ENCODE data around the gene GH2.

GH2 gene

GRCh38 chr17:63838631-63839171, 43.0 kb downstream of the GH2 start:
- no peak for DNase-seq

- no peak for DNase-seq
Observed at GRCh38 chr17:63837962-63838600, 43.7 kb downstream of the GH2 start.

DNA sequence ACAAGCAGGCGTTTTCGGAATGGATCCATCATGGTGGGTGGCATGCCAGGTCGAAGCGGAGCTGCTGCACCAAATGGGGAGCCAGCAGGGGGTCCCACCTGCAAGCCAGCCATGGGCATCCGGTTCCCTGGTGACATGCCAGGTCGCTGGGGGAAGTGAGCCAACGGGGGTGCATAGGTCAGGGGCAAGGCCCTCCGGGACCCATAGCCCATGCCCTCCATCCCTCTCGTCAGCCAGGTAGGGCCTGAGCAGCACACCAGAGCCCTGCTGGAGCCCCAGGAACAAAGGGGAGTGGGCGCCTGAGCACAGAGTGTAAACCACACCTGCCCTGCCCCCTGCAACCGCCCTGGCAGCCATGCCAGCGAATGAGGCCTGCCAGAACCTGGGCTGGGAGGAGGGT, 44.3 kb downstream of the GH2 start:
- no peak for DNase-seq

GRCh38 chr17:63836811-63837210, 44.9 kb downstream of the GH2 start:
- DNase-seq, result no peak

DNA sequence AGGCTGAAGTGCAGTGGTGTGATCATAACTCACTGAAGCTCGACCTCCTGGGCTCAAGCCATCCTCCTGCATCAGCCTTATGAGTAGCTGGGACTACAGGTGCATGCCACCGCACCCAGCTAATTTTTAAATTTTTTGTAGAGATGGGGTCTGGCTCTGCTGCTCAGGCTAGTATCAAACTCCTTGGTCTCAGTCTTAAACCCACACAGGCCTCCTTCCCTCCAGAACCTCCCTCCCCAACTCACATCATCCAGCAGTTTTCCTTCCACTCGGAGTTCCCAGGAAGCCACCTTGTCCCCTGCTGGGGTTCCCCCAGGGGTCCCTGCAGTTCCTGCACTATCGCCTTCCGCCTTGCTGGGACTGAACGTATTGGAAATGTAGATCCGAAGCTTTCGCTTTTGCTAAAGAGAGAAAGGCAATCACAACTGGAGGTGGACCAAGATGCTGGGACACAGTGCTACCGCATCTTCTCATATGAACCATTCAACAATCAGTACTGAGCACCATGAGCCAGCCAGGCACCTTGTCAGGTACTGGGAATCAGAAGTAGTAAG, 46.5 kb downstream of the GH2 start:
- no peak for DNase-seq

DNA sequence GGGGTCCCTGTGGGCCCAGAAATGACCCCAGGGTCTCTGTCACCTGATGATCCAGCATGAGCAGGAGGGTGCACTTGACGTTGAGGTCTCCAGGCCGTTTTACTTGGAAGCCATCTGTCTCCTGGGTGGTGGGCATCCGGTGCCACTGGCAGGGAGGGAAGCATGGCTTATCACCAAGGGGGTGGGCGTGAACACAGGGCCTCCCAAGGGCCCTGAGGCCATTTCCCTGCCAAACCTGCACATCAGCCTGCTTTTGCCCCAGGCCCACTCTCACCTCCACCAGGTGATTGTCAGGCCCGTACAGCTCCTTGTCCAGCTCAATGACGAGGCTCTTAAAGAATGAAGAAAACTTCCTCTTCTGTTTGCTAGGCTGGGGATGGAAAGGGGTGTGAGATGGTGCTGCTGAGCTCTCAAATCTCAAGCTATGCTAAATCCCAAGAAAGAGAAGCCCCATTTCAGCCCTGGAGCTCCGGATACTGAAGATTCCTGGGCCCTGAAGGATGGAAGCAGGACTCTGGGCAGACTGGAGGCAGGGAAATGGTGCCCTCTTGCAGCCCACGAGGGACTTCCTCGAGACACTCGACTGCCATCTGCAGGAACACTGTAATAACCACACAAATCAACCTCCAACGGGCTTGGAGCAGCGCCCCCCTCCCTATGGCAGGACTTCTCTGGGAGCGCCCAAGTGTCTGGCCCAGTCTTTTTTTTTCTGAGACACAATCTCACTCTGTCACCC, 47.1 kb downstream of the GH2 start:
- DNase-seq, result peak; percentile 65

- DNase-seq, result no peak
Observed at GRCh38 chr17:63833741-63834373, 47.9 kb downstream of the GH2 start.

DNA sequence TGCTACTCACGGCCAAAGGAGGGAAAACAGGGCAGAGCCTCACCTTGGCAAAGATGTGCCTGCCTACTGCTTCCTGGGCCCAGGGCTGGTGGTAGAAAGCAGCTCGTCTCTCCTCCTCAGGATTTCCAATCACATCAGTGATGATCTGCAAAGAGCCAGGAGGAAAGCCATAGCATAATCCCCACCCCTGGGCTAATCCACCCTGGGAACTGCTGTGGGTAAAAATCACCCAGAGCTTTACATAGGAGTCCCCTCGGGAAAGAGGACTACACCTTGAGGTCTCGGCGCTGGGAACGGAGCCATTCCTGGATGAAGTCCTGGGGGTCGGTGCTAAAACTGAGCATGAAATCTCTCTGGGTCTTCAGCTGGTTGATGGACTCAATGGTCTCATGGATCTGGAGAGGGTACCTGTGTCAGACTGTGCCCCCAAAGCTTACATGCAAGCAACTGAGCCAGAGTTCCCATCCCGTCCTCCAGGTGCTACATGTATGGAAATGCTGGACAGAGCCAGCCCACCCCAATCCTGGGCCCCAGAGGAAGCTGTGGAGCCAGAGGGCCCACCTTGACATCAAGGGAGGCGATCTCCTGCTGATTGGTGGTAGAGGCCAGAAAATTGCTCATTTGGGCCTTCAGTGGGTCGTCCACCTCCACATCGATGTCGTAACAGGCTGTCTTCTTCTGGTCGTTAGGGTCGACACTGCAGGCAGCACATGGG, 48.6 kb downstream of the GH2 start:
- no peak for DNase-seq

DNA sequence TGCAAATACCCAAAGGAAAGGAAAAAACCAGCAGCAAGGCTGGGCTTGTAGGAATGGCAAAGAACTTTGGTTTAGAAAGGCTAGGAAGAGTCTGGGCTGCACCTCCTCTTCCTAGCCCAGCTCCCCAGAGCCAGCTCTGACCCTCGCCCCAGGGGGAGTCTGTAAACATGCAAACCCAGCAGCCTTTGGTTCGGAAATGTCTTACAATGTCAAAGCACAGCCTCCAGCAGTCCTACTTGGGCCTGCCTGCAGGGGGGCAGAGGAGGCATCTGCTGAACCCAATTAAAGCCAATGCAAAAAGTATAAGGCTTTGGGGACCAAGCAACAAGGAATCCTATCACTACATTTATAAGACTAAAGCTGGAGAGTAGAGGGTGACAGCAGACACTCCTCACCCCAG, 49.3 kb downstream of the GH2 start:
- DNase-seq, result no peak

GRCh38 chr17:63832014-63832413, 49.7 kb downstream of the GH2 start:
- no peak for DNase-seq

DNA sequence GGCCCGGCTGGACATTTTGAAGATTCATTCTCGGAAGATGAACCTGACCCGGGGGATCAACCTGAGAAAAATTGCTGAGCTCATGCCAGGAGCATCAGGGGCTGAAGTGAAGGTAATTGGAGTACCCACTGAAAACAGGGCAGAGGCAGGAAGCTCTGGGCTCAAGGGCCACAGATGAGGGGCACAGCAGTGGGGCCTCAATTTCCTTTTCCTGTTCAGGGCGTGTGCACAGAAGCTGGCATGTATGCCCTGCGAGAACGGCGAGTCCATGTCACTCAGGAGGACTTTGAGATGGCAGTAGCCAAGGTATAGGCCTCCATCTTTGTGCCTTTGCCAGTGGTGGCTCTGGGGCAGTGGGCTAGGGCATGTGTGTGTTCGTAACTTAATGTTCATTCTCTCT, 50.2 kb downstream of the GH2 start:
- DNase-seq, result no peak

- DNase-seq, result no peak
Observed at GRCh38 chr17:63830904-63831491, 50.7 kb downstream of the GH2 start.

- DNase-seq, result no peak
Observed at GRCh38 chr17:63830278-63830677, 51.5 kb downstream of the GH2 start.
